Panc1 (cell line): Measurements from ENCODE around the gene ZDHHC18.

ENCODE experiments used
- CTCF ChIP-seq: fragments of 450-650 bp; IDR thresholded peaks from 2 replicates; pipeline ENCODE4 v1.5.1; 2017; ENCODE audit warnings: mild to moderate bottlenecking
- TCF7L2 ChIP-seq: IDR thresholded peaks from 2 replicates; pipeline ENCODE4 v1.6.1; 2011; ENCODE audit warnings: mild to moderate bottlenecking, low read depth, low read length, inconsistent platforms
- TF ChIP-seq, protein P1 (sequence below), 2 experiments: IDR thresholded peaks; 2 replicates each; pipeline ENCODE4 v1.6.1; 2011 to 2012; ENCODE audit warnings: low read depth in 2 of 2, control low read depth in 1 of 2, low read length in 1 of 2, mild to moderate bottlenecking in 1 of 2, moderate library complexity in 1 of 2; ENCODE audit not compliant: insufficient read depth in 1 of 2

DNA sequence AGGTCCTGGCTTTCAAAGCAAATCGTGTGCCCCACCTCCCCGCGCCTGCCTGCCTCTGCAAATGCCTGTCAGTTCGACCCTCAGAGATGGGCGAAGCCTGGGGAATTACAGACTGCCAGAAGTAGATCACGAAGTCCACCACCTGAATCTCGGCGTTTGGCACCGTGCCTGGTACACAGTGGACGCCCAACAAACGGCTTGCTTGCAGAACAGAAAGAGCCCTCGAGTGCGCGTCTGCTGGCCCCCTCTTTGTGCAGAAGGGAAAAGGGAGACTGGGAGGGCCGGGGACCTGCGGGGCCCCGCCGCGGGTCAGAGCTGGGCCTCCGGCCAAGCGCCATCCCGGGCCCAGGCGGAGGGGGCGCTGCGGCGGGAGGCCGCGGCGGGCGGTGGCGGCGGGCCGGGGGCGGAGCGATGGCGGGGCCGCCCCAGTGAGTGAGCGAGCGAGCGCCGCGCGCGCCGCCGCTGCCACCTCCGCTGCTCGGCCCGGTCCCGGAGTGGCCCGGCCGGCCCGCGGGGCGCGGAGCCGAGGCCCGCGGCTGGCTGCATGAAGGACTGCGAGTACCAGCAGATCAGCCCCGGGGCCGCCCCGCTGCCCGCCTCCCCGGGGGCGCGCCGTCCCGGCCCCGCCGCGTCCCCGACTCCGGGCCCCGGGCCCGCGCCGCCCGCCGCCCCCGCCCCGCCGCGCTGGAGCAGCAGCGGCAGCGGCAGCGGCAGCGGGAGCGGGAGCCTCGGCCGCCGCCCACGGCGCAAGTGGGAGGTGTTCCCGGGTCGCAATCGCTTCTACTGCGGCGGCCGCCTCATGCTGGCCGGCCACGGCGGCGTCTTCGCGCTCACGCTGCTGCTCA, at the start of gene ZDHHC18:
- TF ChIP-seq CTCF: peak; percentile 94
- TF ChIP-seq, protein P1, sequence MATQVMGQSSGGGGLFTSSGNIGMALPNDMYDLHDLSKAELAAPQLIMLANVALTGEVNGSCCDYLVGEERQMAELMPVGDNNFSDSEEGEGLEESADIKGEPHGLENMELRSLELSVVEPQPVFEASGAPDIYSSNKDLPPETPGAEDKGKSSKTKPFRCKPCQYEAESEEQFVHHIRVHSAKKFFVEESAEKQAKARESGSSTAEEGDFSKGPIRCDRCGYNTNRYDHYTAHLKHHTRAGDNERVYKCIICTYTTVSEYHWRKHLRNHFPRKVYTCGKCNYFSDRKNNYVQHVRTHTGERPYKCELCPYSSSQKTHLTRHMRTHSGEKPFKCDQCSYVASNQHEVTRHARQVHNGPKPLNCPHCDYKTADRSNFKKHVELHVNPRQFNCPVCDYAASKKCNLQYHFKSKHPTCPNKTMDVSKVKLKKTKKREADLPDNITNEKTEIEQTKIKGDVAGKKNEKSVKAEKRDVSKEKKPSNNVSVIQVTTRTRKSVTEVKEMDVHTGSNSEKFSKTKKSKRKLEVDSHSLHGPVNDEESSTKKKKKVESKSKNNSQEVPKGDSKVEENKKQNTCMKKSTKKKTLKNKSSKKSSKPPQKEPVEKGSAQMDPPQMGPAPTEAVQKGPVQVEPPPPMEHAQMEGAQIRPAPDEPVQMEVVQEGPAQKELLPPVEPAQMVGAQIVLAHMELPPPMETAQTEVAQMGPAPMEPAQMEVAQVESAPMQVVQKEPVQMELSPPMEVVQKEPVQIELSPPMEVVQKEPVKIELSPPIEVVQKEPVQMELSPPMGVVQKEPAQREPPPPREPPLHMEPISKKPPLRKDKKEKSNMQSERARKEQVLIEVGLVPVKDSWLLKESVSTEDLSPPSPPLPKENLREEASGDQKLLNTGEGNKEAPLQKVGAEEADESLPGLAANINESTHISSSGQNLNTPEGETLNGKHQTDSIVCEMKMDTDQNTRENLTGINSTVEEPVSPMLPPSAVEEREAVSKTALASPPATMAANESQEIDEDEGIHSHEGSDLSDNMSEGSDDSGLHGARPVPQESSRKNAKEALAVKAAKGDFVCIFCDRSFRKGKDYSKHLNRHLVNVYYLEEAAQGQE (IDR thresholded peaks at IDR 0.05; ENCODE audit: insufficient read depth in 1 of 2, low read depth in 2 of 2, low read length in 1 of 2): no peak
- no peak for TF ChIP-seq TCF7L2
